ENCODE results near the gene SLC4A1AP.

DNA sequence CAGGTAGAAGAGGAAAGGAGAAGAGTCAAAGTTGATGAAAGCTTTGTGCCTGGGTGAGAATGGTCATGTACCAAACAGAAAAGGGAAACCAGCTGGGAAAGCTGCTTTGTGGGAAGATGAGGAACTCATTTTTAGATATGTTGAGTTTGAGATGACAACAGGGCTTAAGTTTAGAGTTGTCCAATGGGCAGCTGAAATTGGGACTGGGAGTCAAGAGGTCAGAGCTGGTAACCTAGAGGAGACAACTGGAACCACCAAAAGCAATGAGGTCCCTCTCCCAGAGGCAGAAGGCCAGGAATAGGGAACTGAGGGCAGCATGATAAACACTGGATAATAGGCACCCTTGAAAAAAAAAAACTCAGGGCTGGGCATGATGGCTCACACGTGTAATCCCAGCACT, 48.8 kb downstream of the SLC4A1AP start:
- TF ChIP-seq, protein P1, sequence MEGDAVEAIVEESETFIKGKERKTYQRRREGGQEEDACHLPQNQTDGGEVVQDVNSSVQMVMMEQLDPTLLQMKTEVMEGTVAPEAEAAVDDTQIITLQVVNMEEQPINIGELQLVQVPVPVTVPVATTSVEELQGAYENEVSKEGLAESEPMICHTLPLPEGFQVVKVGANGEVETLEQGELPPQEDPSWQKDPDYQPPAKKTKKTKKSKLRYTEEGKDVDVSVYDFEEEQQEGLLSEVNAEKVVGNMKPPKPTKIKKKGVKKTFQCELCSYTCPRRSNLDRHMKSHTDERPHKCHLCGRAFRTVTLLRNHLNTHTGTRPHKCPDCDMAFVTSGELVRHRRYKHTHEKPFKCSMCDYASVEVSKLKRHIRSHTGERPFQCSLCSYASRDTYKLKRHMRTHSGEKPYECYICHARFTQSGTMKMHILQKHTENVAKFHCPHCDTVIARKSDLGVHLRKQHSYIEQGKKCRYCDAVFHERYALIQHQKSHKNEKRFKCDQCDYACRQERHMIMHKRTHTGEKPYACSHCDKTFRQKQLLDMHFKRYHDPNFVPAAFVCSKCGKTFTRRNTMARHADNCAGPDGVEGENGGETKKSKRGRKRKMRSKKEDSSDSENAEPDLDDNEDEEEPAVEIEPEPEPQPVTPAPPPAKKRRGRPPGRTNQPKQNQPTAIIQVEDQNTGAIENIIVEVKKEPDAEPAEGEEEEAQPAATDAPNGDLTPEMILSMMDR (IDR thresholded peaks at IDR 0.05; ENCODE audit: insufficient read depth, low read length) = no peak
- no peak for TF ChIP-seq POLR2AphosphoS5 (IDR thresholded peaks at IDR 0.05; ENCODE audit: low read depth)
- TF ChIP-seq, protein P2, sequence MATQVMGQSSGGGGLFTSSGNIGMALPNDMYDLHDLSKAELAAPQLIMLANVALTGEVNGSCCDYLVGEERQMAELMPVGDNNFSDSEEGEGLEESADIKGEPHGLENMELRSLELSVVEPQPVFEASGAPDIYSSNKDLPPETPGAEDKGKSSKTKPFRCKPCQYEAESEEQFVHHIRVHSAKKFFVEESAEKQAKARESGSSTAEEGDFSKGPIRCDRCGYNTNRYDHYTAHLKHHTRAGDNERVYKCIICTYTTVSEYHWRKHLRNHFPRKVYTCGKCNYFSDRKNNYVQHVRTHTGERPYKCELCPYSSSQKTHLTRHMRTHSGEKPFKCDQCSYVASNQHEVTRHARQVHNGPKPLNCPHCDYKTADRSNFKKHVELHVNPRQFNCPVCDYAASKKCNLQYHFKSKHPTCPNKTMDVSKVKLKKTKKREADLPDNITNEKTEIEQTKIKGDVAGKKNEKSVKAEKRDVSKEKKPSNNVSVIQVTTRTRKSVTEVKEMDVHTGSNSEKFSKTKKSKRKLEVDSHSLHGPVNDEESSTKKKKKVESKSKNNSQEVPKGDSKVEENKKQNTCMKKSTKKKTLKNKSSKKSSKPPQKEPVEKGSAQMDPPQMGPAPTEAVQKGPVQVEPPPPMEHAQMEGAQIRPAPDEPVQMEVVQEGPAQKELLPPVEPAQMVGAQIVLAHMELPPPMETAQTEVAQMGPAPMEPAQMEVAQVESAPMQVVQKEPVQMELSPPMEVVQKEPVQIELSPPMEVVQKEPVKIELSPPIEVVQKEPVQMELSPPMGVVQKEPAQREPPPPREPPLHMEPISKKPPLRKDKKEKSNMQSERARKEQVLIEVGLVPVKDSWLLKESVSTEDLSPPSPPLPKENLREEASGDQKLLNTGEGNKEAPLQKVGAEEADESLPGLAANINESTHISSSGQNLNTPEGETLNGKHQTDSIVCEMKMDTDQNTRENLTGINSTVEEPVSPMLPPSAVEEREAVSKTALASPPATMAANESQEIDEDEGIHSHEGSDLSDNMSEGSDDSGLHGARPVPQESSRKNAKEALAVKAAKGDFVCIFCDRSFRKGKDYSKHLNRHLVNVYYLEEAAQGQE (IDR thresholded peaks at IDR 0.05; ENCODE audit: insufficient replicate concordance, low read depth) = no peak
